Germinal center (tissue), 1 donor: ENCODE results near the gene GPATCH2L.
A peak's percentile ranks its signal among the peaks of the same experiment; 100 is the strongest.

Experiments used
- DNase-seq: peaks from one replicate; pipeline ENCODE4 v3.0.0; 2012; ENCODE audit warnings: mixed read lengths, low spot score

GPATCH2L gene

DNA sequence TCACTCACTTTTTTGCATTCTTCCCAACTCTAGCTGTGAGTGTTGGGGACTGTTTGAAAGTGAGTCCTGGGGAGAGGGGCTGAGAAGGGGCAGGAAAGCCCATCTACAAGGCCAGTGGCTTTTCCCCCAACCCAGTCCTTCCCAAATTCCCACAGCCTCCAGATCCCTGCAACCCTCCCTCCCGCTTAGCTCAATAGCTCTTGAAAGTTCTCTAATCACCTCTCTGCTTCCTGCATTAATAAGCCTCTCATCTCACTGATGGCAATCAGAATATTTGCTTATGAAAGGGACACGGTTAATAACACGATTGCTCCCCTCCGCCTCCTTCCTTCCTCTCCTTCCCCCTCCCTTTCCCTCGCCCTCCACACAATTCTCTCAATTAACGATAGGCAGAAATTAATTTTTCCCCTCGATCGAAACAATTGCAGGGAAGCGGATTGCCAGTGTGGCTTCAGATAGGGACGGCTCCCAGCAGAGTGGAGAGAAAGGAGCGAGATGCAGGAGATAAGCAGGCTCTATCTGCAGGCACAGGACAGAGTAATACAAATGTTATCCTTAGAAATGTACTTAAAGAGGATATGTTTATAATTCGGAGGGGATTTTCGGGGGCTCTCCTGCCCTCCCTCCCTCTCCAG, 15.1 kb upstream of the GPATCH2L start:
- no peak for DNase-seq

DNA sequence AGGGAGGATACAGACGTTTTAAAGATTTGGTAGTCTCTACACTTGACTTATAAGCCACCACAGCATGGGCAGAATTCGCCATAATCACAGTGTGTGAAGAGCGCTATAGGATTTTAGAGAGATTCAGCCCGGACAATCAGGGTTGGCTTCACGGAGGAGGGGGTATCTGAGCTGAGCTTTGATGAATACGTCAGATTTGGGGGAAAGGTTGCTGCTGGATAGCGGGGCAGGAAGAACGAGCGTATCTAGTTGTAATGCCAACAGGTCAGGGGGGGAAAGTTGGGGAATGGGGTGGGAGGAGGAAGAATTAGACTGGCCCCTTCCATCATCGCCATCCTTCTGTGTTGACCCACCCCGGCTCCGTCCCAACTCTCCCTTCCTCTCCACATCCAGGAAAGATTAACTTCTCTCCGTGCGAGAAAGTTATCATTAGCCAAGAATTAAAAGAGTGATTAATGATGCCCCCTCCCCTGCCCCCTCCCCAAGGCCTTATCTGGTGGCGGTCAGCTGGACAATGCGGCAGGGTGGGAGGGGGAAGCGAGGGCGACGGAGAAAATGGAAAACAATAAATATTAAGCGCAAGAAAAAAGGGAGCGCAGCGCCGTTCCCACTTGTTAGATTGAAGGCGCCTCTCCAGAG, 13.5 kb upstream of the GPATCH2L start:
- no peak for DNase-seq

DNA sequence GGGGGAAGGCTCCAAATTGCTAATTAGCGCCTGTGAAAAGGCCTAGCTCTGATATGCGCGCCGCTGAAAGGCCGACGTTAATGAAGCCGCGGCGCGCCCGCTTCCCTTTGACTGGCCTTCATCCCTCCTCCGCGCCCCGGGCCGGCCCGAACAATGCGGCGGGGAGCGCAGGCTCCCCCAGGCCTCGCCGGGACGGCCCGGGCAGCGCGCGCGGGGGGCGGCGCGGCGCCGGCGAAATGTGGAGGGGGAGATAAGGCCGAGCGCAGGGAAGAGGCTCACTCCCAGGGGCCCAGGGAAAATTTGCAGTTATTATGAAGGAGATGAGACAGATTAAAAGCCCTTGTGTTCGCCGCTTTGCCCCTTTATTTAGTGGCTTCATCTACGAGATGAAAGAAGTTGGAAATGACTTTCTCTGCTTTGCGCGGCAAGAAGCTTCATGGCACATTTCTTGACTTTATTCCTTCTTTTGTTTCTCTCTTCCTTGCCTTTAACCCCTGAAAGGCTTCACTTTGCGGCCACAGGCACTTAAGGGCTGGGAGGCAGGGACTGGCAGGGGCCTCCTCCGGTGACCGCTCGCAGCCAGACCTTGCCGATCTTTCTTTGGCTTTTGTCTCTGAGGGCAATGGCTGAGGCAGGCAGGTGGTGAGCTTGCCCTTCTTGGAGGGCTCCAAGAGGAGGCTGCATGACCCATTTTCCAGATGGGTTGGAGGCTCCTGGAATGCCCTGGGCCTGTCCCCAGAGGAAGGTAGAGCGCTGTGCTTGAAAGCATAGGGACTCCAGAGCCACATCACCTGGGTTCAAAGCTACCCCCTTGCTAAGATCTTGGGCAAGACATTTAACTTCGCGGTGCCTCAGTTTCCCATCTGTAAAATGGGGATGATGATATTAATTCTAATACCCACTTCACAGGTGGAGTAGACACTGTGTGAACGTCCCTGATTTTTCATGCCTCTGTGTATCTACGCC, 12.7 kb upstream of the GPATCH2L start:
- DNase-seq: no peak

DNA sequence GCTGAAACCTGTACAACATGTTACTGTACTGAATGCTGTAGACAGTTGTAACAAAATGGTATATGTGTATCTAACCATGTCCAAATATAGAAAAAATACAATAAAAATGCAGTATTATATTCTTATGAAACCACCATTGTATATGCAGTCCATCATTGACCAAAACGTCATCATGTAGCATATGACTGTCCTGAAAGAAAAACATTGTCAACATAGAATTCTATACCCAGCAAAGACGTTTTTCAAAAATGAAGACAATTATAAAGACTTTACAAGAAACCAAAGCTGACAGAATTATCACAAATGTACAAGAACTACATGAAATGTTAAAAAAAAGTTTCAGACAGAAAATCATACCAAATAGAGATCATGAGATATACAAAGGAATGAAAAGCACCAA, 8.1 kb upstream of the GPATCH2L start:
- no peak for DNase-seq

DNA sequence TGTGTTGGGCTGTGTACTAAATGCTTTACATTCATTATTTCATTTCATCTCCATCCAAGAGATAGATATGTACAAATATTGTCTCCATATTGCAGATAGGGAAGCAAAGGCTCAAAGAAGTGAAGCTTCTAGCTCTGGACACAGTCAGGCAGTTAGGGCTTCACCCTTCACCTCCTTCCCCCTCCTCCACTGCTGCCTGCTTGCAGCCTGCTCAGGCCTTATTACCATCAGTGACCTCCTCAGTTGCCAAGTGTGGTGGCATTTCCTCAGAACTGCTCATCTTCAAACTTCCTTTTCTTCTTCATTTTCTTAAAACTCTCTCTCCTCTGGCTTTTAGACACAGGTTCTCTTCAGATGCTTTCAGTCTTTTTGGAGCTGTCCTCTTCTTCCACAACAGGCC, 4.7 kb upstream of the GPATCH2L start:
- no peak for DNase-seq

- no peak for DNase-seq
Observed at GRCh38 chr14:76149196-76149595, 2.5 kb upstream of the GPATCH2L start.

DNA sequence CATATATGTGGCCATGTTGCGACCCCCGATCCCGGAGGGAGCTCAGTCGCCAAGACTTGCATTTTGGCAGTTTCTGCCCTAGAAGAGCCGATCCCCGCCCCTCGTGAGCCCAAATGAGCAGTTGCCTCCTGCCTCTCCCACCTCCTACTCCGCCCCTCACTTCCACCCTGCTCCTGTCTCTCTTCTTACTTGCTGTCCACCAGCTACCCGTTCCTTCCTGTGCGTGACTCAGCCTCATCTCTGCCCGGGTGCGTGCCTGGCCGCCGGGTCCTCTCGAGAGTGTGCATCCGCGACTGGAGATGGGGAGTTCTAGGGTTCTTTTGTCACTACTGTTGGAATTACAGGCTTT, 585 bp downstream of the GPATCH2L start:
- DNase-seq: peak; percentile 52

DNA sequence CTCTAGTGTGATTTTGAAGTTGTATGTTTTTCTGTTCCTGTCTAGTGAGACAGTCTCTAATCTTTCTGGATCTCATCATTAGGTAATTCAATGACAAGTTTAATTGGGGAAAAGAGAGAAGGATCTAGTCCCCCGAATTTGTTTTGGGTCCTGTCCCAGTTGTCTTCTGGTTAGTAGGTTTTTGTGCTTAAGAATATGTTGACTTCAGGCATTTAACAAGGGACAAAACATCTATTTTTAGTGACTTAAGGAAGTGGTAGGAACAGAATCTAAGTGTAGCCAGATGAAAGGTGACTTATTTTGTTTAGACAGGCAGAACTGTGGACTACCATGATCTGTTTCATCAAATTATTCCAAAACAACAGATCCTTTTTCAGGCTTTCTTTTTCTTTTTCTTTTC, 2.2 kb downstream of the GPATCH2L start:
- no peak for DNase-seq

DNA sequence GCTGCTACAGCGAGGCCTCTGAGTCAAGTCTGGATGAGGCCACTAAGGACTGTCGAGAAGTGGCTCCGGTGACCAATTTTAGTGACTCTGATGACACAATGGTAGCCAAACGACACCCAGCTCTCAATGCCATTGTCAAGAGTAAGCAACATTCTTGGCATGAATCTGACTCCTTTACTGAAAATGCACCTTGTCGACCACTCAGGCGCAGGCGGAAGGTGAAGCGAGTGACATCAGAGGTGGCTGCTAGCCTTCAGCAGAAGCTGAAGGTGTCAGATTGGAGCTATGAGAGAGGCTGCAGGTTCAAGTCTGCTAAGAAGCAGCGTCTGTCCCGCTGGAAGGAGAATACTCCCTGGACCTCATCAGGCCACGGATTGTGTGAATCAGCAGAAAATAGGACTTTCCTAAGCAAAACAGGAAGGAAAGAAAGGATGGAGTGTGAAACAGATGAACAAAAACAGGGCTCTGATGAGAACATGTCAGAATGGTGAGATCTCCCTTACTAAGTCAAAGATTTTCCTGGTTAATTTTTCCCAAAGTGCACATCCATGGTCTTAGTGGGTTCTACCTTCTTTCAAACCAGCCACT, 2.9 kb downstream of the GPATCH2L start:
- no peak for DNase-seq

DNA sequence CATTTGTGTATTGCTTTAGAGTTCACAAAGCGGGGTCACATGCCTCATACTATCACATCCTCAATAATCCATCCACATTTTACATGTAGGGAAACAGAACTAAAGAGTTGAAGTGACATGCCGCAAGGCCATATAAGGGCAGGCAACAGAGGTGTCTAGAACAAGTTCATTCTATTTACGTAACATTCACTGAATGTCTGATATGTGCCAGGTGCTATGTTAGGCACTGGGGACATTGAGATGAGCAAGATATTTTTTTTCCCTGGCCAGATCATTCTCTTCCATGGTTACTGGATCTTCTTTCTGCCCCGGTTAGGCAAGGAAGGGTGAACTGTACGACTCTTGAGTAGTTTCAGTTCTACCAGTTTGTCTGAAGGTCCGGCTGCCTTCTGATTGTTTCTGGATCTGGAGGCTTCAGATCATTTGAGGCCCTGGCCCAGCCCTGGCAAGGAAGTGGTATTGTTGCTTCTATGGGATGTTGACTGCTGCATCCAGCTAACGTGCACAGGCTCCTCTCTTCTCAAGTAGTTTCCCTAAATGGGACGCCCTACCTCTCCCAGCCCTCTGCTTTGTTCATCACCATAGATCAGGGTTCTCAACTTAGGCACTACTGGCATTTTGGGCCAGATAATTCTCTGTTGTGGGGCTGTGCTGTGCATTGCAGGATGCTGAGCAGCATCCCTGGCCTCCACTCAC, 12.1 kb downstream of the GPATCH2L start:
- no peak for DNase-seq

DNA sequence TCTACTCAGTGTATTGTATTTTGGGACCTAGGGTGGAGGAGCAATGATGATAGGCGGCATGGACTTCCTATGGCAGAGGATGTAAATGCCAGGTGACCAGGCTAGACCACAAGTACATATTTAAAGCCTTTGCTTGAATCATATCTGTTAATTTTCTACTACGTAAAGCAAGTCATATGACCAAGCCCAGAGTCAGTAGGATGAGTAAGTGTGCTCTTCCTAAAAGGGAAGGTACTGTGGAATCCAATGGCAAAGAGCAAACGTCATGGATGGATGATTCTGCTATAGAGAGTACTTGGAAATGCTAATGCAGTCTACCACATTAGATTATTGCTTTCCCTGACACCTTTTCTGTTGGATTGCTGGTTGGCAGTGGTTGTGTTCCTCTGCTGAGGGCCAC, 16.8 kb downstream of the GPATCH2L start:
- no peak for DNase-seq

GRCh38 chr14:76169776-76170175, 18.1 kb downstream of the GPATCH2L start:
- no peak for DNase-seq

GRCh38 chr14:76174982-76175381, 23.3 kb downstream of the GPATCH2L start:
- no peak for DNase-seq

DNA sequence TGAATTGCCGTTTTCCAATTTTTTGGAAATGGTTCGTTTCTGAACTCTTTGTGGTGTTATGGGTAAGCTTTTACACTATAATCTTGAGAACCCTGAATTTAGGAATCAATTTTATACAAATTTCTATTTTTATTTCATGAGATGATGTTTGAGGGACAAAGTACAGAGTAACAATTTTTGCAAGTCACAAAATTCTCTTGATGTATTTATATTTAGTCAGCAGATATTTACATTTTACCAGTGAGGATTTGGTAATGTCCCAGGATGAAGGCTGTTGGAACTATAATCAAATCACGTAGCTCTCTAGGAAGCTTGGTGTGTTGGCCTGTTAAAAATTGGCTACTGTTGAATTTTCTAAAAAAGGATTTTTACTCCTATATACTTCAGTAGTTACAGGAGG, 24.2 kb downstream of the GPATCH2L start:
- no peak for DNase-seq

- DNase-seq: peak; percentile 9
Observed at GRCh38 chr14:76181546-76181945, 29.8 kb downstream of the GPATCH2L start.

GRCh38 chr14:76186308-76187027, 34.7 kb downstream of the GPATCH2L start:
- no peak for DNase-seq

DNA sequence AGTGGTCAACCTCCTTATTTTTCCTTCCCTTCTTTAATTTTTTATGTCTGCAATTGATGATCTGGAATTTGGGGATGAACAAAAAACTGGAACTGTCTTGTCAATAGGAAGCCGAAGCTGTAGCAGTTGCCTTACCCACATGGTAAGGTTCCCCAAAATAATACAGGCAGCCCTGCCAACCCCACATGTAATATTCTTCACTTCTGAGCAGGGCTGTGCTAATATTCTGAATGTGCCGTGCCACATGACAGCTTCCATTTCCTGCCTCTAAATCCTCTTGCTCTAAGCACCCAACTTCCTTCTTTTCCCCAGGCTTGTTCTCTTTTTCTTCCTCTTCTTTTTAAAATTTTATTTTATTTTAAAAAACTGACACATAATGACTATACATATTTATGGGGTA, 39.6 kb downstream of the GPATCH2L start:
- DNase-seq: no peak

DNA sequence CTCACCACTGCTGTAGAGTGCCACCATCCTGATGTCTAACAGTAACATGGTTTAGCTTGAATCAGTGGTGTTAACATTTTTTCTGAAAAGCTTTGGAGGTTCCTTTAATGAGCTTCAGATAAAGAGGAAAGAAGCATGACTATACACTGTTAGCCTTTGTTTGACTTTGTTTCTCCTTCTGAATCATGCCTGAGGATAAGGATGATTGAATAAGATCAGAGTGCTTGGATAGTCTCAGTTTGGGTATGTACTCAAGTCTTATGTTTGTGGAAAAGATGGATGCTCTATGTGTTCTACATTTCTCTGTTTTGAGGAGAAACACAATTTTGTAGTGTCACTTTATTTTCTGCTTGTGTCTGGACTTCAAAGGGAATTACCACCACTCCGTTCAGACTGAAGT, 42.0 kb downstream of the GPATCH2L start:
- DNase-seq: no peak

GRCh38 chr14:76194327-76194726, 42.6 kb downstream of the GPATCH2L start:
- DNase-seq: no peak

GRCh38 chr14:76195003-76195402, 43.3 kb downstream of the GPATCH2L start:
- no peak for DNase-seq

- no peak for DNase-seq
Observed at GRCh38 chr14:76196980-76197695, 45.4 kb downstream of the GPATCH2L start.
